Measurements from ENCODE around the gene TRA2A.
"Not testable (repeated sequence)": the region's sequence is repeated elsewhere in the genome, so short reads cannot be mapped to it uniquely, and the experiment has no call there.

The TRA2A gene

GRCh38 chr7:23531794-23532489 lies at the start of gene TRA2A:
Gene TRA2A (minus strand): TSS chr7:23531981. CDS start chr7:23531824, 157 bp downstream.
- peak; percentile 88 to 93 for DNase-seq

- peak; percentile 18 to 20 for DNase-seq
Measured at GRCh38 chr7:23570592-23571200, 38.9 kb upstream of the TRA2A start.

GRCh38 chr7:23558303-23558702 lies 26.5 kb upstream of the TRA2A start:
- DNase-seq, result no peak

- no peak for DNase-seq
Measured at GRCh38 chr7:23547662-23548061, 15.9 kb upstream of the TRA2A start.

- peak; percentile 20 to 32 for DNase-seq
Measured at GRCh38 chr7:23546897-23547572, 15.3 kb upstream of the TRA2A start.

- DNase-seq, result no peak
Measured at GRCh38 chr7:23545493-23545892, 13.7 kb upstream of the TRA2A start.

- no peak for DNase-seq
Measured at GRCh38 chr7:23544913-23545354, 13.2 kb upstream of the TRA2A start.

GRCh38 chr7:23542752-23543151 lies 11.0 kb upstream of the TRA2A start:
- no peak for DNase-seq

GRCh38 chr7:23539494-23539907 lies 7.7 kb upstream of the TRA2A start:
- DNase-seq, result no peak

- no peak for DNase-seq
Measured at GRCh38 chr7:23538301-23538700, 6.5 kb upstream of the TRA2A start.

GRCh38 chr7:23533238-23533604 lies 1.4 kb upstream of the TRA2A start:
- DNase-seq, result no peak

GRCh38 chr7:23532490-23533237 lies 883 bp upstream of the TRA2A start:
- no peak for DNase-seq

GRCh38 chr7:23531050-23531793 lies 559 bp downstream of the TRA2A start:
- DNase-seq, result peak; percentile 10 to 40

GRCh38 chr7:23530405-23530804 lies 1.4 kb downstream of the TRA2A start:
- DNase-seq, result no peak

- no peak for DNase-seq
Measured at GRCh38 chr7:23529262-23529859, 2.4 kb downstream of the TRA2A start.

- not testable (repeated sequence) for DNase-seq
Measured at GRCh38 chr7:23525611-23526010, 6.2 kb downstream of the TRA2A start.

- DNase-seq, result no peak
Measured at GRCh38 chr7:23524473-23524872, 7.3 kb downstream of the TRA2A start.

GRCh38 chr7:23523486-23524075 lies 8.2 kb downstream of the TRA2A start:
- DNase-seq, result no peak

GRCh38 chr7:23520582-23520981 lies 11.2 kb downstream of the TRA2A start:
- no peak for DNase-seq

- DNase-seq, result no peak
Measured at GRCh38 chr7:23514755-23515154, 17.0 kb downstream of the TRA2A start.

- not testable (repeated sequence) for DNase-seq
Measured at GRCh38 chr7:23513746-23514145, 18.0 kb downstream of the TRA2A start.

- DNase-seq, result no peak
Measured at GRCh38 chr7:23494009-23494408, 37.8 kb downstream of the TRA2A start.

Data from NCI-H187 (cell line).